Subcutaneous abdominal adipose tissue (tissue), 5 donors: ENCODE data around the gene DUSP16.
"Not testable (repeated sequence)": the region's sequence is repeated elsewhere in the genome, so short reads cannot be mapped to it uniquely, and the experiment has no call there.

Experiments
- H3K27ac ChIP-seq: one replicate; pipeline ENCODE4 v1.7.0; 2013; ENCODE audit warnings: low read depth, mild to moderate bottlenecking, inconsistent platforms, low read length, moderate library complexity
- H3K27me3 ChIP-seq, 5 donors: one replicate each; pipeline ENCODE4 v1.7.0; 2013; ENCODE audit warnings: low read length in 5 of 5, inconsistent platforms in 1 of 5; ENCODE audit not compliant: control insufficient read depth in 5 of 5, insufficient read depth in 4 of 5
- H3K36me3 ChIP-seq, 5 donors: one replicate each; pipeline ENCODE4 v1.7.0; 2013; ENCODE audit warnings: low read length in 5 of 5; ENCODE audit not compliant: control insufficient read depth in 5 of 5, insufficient read depth in 5 of 5
- H3K4me1 ChIP-seq, 5 donors: one replicate each; pipeline ENCODE4 v1.7.0; 2013; ENCODE audit warnings: low read length in 5 of 5, mild to moderate bottlenecking in 3 of 5, moderate library complexity in 1 of 5; ENCODE audit not compliant: control insufficient read depth in 5 of 5, insufficient read depth in 5 of 5
- H3K4me3 ChIP-seq, 5 donors: one replicate each; pipeline ENCODE4 v1.7.0; 2013; ENCODE audit warnings: low read length in 5 of 5, low read depth in 1 of 5
- H3K9ac ChIP-seq, 5 donors: one replicate each; pipeline ENCODE4 v1.7.0; 2013; ENCODE audit warnings: low read length in 5 of 5, mild to moderate bottlenecking in 4 of 5, moderate library complexity in 3 of 5
- H3K9me3 ChIP-seq, 5 donors: one replicate each; pipeline ENCODE4 v1.7.0; 2013; ENCODE audit warnings: low read length in 5 of 5; ENCODE audit not compliant: control insufficient read depth in 5 of 5
- donor health status: healthy.
- donor health status: healthy.
- donor health status: healthy.
- donor health status: healthy.
- donor health status: healthy.

The DUSP16 gene

GRCh38 chr12:12476857-12477531 lies 85.7 kb downstream of the DUSP16 start:
- Histone ChIP-seq H3K9me3 (no peaks in the 10 kb centered on the region), H3K9ac (no peak overlapping the region), H3K4me3 (no peak overlapping the region), H3K4me1 (peaks cover 0 to 11% (median 0%) of the 10 kb centered on the region in 5 donors), H3K36me3 (peaks cover 16 to 67% (median 40%) of the 10 kb centered on the region in 5 donors), H3K27ac (no peak overlapping the region), H3K27me3 (no peaks in the 10 kb centered on the region)

GRCh38 chr12:12474931-12475795 lies 87.5 kb downstream of the DUSP16 start:
- Histone ChIP-seq H3K4me3 (peak overlapping the region in 1 of 5 donors; percentile 18), H3K27ac (peak overlapping the region; percentile 38), H3K27me3 (no peaks in the 10 kb centered on the region), H3K4me1 (peaks cover 0 to 11% (median 4%) of the 10 kb centered on the region in 5 donors), H3K36me3 (peaks cover 11 to 58% (median 38%) of the 10 kb centered on the region in 5 donors), H3K9ac (peak overlapping the region in 1 of 5 donors; percentile 37), H3K9me3 (no peaks in the 10 kb centered on the region)

- Histone ChIP-seq H3K36me3 (peaks cover 6 to 51% (median 32%) of the 10 kb centered on the region in 5 donors), H3K9me3 (no peaks in the 10 kb centered on the region), H3K27ac (no peak overlapping the region), H3K9ac (no peak overlapping the region), H3K4me1 (peaks cover 0 to 14% (median 8%) of the 10 kb centered on the region in 5 donors), H3K27me3 (no peaks in the 10 kb centered on the region), H3K4me3 (no peak overlapping the region)
These were observed 88.2 kb downstream of the DUSP16 start for GRCh38 chr12:12474471-12474928.

- Histone ChIP-seq H3K4me3 (no peak overlapping the region), H3K36me3 (peaks cover 0 to 42% (median 23%) of the 10 kb centered on the region in 5 donors), H3K9ac (no peak overlapping the region), H3K27me3 (no peaks in the 10 kb centered on the region), H3K4me1 (peaks cover 0 to 22% (median 16%) of the 10 kb centered on the region in 5 donors), H3K27ac (no peak overlapping the region), H3K9me3 (no peaks in the 10 kb centered on the region)
These were observed 89.4 kb downstream of the DUSP16 start for GRCh38 chr12:12473223-12473622.

GRCh38 chr12:12471982-12472961 lies 90.4 kb downstream of the DUSP16 start:
- H3K27me3 ChIP-seq, H3K4me3 ChIP-seq, H3K9me3 ChIP-seq, H3K9ac ChIP-seq, H3K27ac ChIP-seq: not testable (repeated sequence)
- H3K36me3 ChIP-seq: peaks cover 0 to 32% (median 17%) of the 10 kb centered on the region in 5 donors
- peaks cover 7 to 31% (median 26%) of the 10 kb centered on the region in 5 donors for H3K4me1 ChIP-seq

GRCh38 chr12:12470751-12471306 lies 91.8 kb downstream of the DUSP16 start:
- H3K9ac ChIP-seq: no peak overlapping the region
- H3K27me3 ChIP-seq: no peaks in the 10 kb centered on the region

GRCh38 chr12:12469386-12469785 lies 93.3 kb downstream of the DUSP16 start:
- H3K27me3 ChIP-seq: no peaks in the 10 kb centered on the region

More at GRCh38 chr12:12470751-12471306, 91.8 kb downstream of the DUSP16 start:
- Histone ChIP-seq H3K4me3 (no peak overlapping the region), H3K4me1 (peaks cover 7 to 34% (median 31%) of the 10 kb centered on the region in 5 donors), H3K27ac (no peak overlapping the region), H3K36me3 (peaks cover 0 to 21% (median 4%) of the 10 kb centered on the region in 5 donors), H3K9me3 (no peaks in the 10 kb centered on the region)

GRCh38 chr12:12468575-12468974 lies 94.1 kb downstream of the DUSP16 start:
- Histone ChIP-seq H3K27me3 (no peaks in the 10 kb centered on the region), H3K4me1 (peaks cover 7 to 37% (median 29%) of the 10 kb centered on the region in 5 donors), H3K4me3 (no peak overlapping the region), H3K9me3 (no peaks in the 10 kb centered on the region), H3K27ac (peak overlapping the region; percentile 80), H3K36me3 (peaks cover 0 to 10% (median 6%) of the 10 kb centered on the region in 5 donors), H3K9ac (peak overlapping the region in 2 of 5 donors; percentile 26 to 32)

More at GRCh38 chr12:12469386-12469785, 93.3 kb downstream of the DUSP16 start:
- Histone ChIP-seq H3K4me3 (no peak overlapping the region), H3K36me3 (peaks cover 0 to 13% (median 6%) of the 10 kb centered on the region in 5 donors), H3K4me1 (peaks cover 7 to 36% (median 29%) of the 10 kb centered on the region in 5 donors), H3K9ac (no peak overlapping the region), H3K9me3 (no peaks in the 10 kb centered on the region), H3K27ac (peak overlapping the region; percentile 80)

- peak overlapping the region in 1 of 5 donors; percentile 13 for H3K4me3 ChIP-seq
- H3K9ac ChIP-seq: peak overlapping the region in 3 of 5 donors; percentile 8 to 26 (median 13)
- H3K27ac ChIP-seq: peak overlapping the region; percentile 80
These were observed 94.9 kb downstream of the DUSP16 start for GRCh38 chr12:12467688-12468261.

More at GRCh38 chr12:12467688-12468261, 94.9 kb downstream of the DUSP16 start:
- peaks cover 0 to 10% (median 6%) of the 10 kb centered on the region in 5 donors for H3K36me3 ChIP-seq
- H3K9me3 ChIP-seq: no peaks in the 10 kb centered on the region
- H3K27me3 ChIP-seq: no peaks in the 10 kb centered on the region
- peaks cover 7 to 37% (median 29%) of the 10 kb centered on the region in 5 donors for H3K4me1 ChIP-seq
